ENCODE data around the gene HAT1.

DNA sequence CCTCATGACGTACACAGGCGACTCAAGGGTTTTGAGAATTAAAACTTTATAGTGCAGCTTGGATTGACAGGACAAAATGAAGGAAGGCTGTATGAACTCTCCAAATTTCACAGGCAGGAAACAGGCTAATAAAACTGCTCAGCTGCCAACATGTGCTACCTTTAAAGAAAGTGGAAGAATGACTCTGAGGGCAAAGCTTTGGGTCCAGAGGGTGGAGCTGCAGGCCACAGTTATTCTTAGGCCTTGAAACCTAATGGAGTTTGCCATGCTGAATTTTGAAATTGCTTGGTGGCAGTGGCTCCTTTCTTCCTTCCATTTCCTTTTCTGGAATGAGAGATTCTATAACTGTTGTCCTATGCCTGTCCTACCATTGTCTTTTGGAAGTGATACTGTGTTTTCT is 34.8 kb downstream of the HAT1 start:
- TF ChIP-seq, protein P1, sequence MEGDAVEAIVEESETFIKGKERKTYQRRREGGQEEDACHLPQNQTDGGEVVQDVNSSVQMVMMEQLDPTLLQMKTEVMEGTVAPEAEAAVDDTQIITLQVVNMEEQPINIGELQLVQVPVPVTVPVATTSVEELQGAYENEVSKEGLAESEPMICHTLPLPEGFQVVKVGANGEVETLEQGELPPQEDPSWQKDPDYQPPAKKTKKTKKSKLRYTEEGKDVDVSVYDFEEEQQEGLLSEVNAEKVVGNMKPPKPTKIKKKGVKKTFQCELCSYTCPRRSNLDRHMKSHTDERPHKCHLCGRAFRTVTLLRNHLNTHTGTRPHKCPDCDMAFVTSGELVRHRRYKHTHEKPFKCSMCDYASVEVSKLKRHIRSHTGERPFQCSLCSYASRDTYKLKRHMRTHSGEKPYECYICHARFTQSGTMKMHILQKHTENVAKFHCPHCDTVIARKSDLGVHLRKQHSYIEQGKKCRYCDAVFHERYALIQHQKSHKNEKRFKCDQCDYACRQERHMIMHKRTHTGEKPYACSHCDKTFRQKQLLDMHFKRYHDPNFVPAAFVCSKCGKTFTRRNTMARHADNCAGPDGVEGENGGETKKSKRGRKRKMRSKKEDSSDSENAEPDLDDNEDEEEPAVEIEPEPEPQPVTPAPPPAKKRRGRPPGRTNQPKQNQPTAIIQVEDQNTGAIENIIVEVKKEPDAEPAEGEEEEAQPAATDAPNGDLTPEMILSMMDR (IDR thresholded peaks at IDR 0.05 in 2 of 3, conservative IDR thresholded peaks at IDR 0.05 in 1 of 3; ENCODE audit: control insufficient read depth in 2 of 3, extremely low read depth in 1 of 3, insufficient read depth in 1 of 3, low read depth in 3 of 3, low read length in 3 of 3), result peak in 2 of 3 experiments; percentile 7 to 27; a peak in 2 of 6 replicates
- TF ChIP-seq TAF1 (IDR thresholded peaks at IDR 0.05; ENCODE audit: borderline replicate concordance, low read depth, low read length) (no peak), TCF12 (IDR thresholded peaks at IDR 0.05; ENCODE audit: low read depth, low read length) (no peak), SP1 (IDR thresholded peaks at IDR 0.05; ENCODE audit: low read depth, low read length) (no peak), SPI1 (IDR thresholded peaks at IDR 0.05; ENCODE audit: borderline replicate concordance, insufficient read depth, low read depth, low read length) (no peak), EP300 (IDR thresholded peaks at IDR 0.05; ENCODE audit: borderline replicate concordance in 1 of 2, control insufficient read depth in 1 of 2, low read depth in 2 of 2, low read length in 2 of 2) (no peak), HDAC6 (IDR thresholded peaks at IDR 0.05; ENCODE audit: unreplicated experiment) (no peak), RAD21 (IDR thresholded peaks at IDR 0.05; ENCODE audit: insufficient read depth, low read depth, low read length) (0 out of 2 replicates have a peak, but pooled peaks have one; percentile 18), EED (IDR thresholded peaks at IDR 0.05; ENCODE audit: low read depth) (no peak)
- TF ChIP-seq, protein P2, sequence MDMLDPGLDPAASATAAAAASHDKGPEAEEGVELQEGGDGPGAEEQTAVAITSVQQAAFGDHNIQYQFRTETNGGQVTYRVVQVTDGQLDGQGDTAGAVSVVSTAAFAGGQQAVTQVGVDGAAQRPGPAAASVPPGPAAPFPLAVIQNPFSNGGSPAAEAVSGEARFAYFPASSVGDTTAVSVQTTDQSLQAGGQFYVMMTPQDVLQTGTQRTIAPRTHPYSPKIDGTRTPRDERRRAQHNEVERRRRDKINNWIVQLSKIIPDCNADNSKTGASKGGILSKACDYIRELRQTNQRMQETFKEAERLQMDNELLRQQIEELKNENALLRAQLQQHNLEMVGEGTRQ (IDR thresholded peaks at IDR 0.05; ENCODE audit: borderline replicate concordance, low read depth, low read length), result no peak
